ENCODE results near the gene MED10. TPM values are rescaled to one million over a fixed set of nuclear protein-coding genes. Genes with fewer than 3 reads are reported as not detected.

MED10 gene
- total and polyA plus RNA-seq, 2 donors (not counting 3 experiments of a cell fraction or from before 2014, with no cell fraction given) = 55.6 to 56.3 TPM

GRCh38 chr5:6343951-6344592 lies 34.3 kb downstream of the MED10 start:
- no TSS peak for BruUV-seq (replicated peaks)
- Histone ChIP-seq H3K79me2 (ENCODE audit: control insufficient read depth, insufficient read depth, low read length) (no peaks in the 10 kb centered on the region), H3K9me1 (replicated peaks; ENCODE audit: control insufficient read depth, extremely low read depth, insufficient read depth, low read length) (no peaks in the 10 kb centered on the region), H3K27ac (ENCODE audit: insufficient read depth, low read depth, low read length) (no peak overlapping the region), H3K4me3 (replicated peaks in 1 of 3; ENCODE audit: insufficient read depth in 1 of 3, low read depth in 1 of 3, low read length in 3 of 3) (no peak overlapping the region), H3K36me3 (ENCODE audit: control insufficient read depth in 2 of 2, extremely low read depth in 1 of 2, insufficient read depth in 2 of 2, low read length in 2 of 2) (no peaks in the 10 kb centered on the region), H3K4me1 (ENCODE audit: control insufficient read depth, extremely low read depth, insufficient read depth, low read length) (no peaks in the 10 kb centered on the region), H2AFZ (ENCODE audit: low read depth, low read length) (no peak overlapping the region), H3K27me3 (ENCODE audit: control insufficient read depth in 2 of 2, insufficient read depth in 2 of 2, low read length in 2 of 2) (no peaks in the 10 kb centered on the region), H3K9me3 (replicated peaks; ENCODE audit: control insufficient read depth, insufficient read depth, low read length) (no peaks in the 10 kb centered on the region), H3K4me2 (ENCODE audit: insufficient read depth, low read length) (no peak overlapping the region), H4K20me1 (replicated peaks; ENCODE audit: control insufficient read depth, extremely low read depth, insufficient read depth, low read length) (no peaks in the 10 kb centered on the region), H3K9ac (replicated peaks; ENCODE audit: extremely low read depth, insufficient read depth, low read length) (no peak overlapping the region)
- FAIRE-seq = no peak
- DNase-seq (ENCODE audit: low read depth, low spot score) = no peak
- ChIA-PET POLR2A (no interaction called here), CTCF (interaction anchor here (4.3 kb wide), 1 partner anchor 91 kb away, joined by 14 read pairs; no protein-coding TSS in a partner anchor)
- TF ChIP-seq GATA2 (IDR thresholded peaks at IDR 0.05; ENCODE audit: insufficient read depth, insufficient read length, low read depth, low read length) (no peak), MYC (IDR thresholded peaks at IDR 0.05; ENCODE audit: low read depth, low read length) (no peak), FOS (IDR thresholded peaks at IDR 0.05; ENCODE audit: borderline replicate concordance, insufficient read depth, low read length) (no peak), JUN (IDR thresholded peaks at IDR 0.05; ENCODE audit: borderline replicate concordance, insufficient read depth, insufficient read length, low read depth) (no peak), EZH2 (IDR thresholded peaks at IDR 0.05; ENCODE audit: borderline replicate concordance, low read depth, low read length, severe bottlenecking) (no peak), CTCF (IDR thresholded peaks at IDR 0.05; ENCODE audit: extremely low read depth in 1 of 2, insufficient read depth in 1 of 2, low read depth in 1 of 2, low read length in 2 of 2) (no peak), POLR2AphosphoS5 (IDR thresholded peaks at IDR 0.05; ENCODE audit: insufficient read depth, low read depth, low read length) (no peak), POLR2A (IDR thresholded peaks at IDR 0.05; ENCODE audit: low read depth, low read length) (no peak)
- dilution Hi-C loops (cut with MboI; ENCODE audit: extremely low pct_ligation_motif_present, low sequenced_read_pairs) (no loop called here), intact Hi-C loops (cut with micrococcal nuclease) (no loop called here)

Data from endothelial cell of umbilical vein (primary cell).